Esophagus (tissue), 2 donors: ENCODE data around the gene MDK. TPM values are rescaled to one million over a fixed set of nuclear protein-coding genes. Genes with fewer than 3 reads are reported as not detected.

Source experiments
- H3K27ac ChIP-seq, 2 donors: one replicate each; pipeline ENCODE4 v1.5.1; 2013; ENCODE audit warnings: low read depth in 2 of 2, mild to moderate bottlenecking in 2 of 2, inconsistent platforms in 1 of 2, low read length in 1 of 2, moderate library complexity in 1 of 2
- H3K27me3 ChIP-seq, 2 donors: one replicate each; pipeline ENCODE4 v1.6.1; 2013; ENCODE audit warnings: low read length in 2 of 2, control low read depth in 1 of 2, mild to moderate bottlenecking in 1 of 2; ENCODE audit not compliant: insufficient read depth in 2 of 2, control insufficient read depth in 1 of 2
- H3K36me3 ChIP-seq, 2 donors: one replicate each; pipeline ENCODE4 v1.6.1; 2013; ENCODE audit warnings: low read length in 1 of 2; ENCODE audit not compliant: control insufficient read depth in 2 of 2, insufficient read depth in 2 of 2
- H3K4me1 ChIP-seq, 2 donors: one replicate each; pipeline ENCODE4 v1.6.1; 2013; ENCODE audit warnings: low read length in 1 of 2; ENCODE audit not compliant: control insufficient read depth in 2 of 2, insufficient read depth in 2 of 2
- H3K4me3 ChIP-seq, 2 donors: one replicate each; pipeline ENCODE4 v1.5.1; 2013; ENCODE audit warnings: low read length in 2 of 2, mild to moderate bottlenecking in 2 of 2, low read depth in 1 of 2, moderate library complexity in 1 of 2
- H3K9me3 ChIP-seq, 2 donors: one replicate each; pipeline ENCODE4 v1.6.1; 2013; ENCODE audit warnings: mild to moderate bottlenecking in 2 of 2, low read depth in 1 of 2, low read length in 1 of 2, moderate library complexity in 1 of 2; ENCODE audit not compliant: control insufficient read depth in 2 of 2, insufficient read depth in 1 of 2
- WGBS, 2 donors: extraction: QIAGEN DNeasy Blood & Tissue Kit; methylation state at CpG; one replicate each; pipeline ENCODE4 v1.1.7; 2013; 5-methylcytosine and 5-hydroxymethylcytosine counted together
- polyA plus RNA-seq, 2 donors: library from polyadenylated mRNA; stranded (reverse); fragments of 200-250 nt; gene quantifications; one replicate each; pipeline ENCODE4 v1.2.3, GENCODE V29; 2013
- donor health status: healthy with polysubstance abuse.
- donor health status: Bipolar disorder and iron deficiency.

Gene MDK
- polyA plus RNA-seq, 2 donors = 19.9 to 24.3 TPM

GRCh38 chr11:46356924-46357482 lies 24.5 kb upstream of the MDK start:
- Histone ChIP-seq H3K27me3 (no peaks in the 10 kb centered on the region), H3K36me3 (peaks cover 0 to 3% of the 10 kb centered on the region in 2 donors), H3K9me3 (no peaks in the 10 kb centered on the region), H3K4me1 (peaks cover 7 to 23% of the 10 kb centered on the region in 2 donors), H3K27ac (no peak overlapping the region), H3K4me3 (no peak overlapping the region)
- 79 to 80% methylated on average over 7 of the region's 7 CpGs for WGBS, 2 donors

DNA sequence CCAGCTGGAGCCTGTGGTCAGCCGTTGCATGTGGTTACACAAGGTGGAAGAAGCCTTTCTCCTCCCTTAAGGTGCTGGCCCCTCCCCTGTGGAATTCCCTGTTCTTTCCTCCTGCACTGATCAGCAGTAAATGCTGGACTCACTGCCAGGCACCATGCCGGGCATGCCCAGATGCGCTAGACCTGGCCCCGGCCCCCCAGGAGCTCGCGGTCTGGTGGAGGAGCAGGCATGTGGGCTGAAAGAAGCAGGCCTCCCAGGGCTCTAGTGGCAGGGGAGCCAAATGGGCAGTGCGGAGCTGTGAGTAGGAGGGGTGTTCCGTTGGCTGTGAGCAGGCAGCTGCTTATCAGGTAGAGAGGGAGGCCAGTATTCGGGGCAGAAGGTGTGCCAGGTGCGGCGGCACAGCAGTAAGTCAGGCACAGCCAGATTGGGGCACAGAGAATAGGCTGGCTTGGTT lies 24.0 kb upstream of the MDK start:
- H3K9me3 ChIP-seq = no peaks in the 10 kb centered on the region
- H3K27ac ChIP-seq = peak overlapping the region; percentile 24 to 59
- H3K36me3 ChIP-seq = peaks cover 0 to 3% of the 10 kb centered on the region in 2 donors
- 45 to 50% methylated on average over 11 of the region's 11 CpGs for WGBS, 2 donors
- peaks cover 7 to 22% of the 10 kb centered on the region in 2 donors for H3K4me1 ChIP-seq
- H3K27me3 ChIP-seq = no peaks in the 10 kb centered on the region
- no peak overlapping the region for H3K4me3 ChIP-seq

GRCh38 chr11:46359953-46360352 lies 21.5 kb upstream of the MDK start:
- Histone ChIP-seq H3K27ac (no peak overlapping the region), H3K9me3 (no peaks in the 10 kb centered on the region), H3K4me1 (peaks cover 17 to 31% of the 10 kb centered on the region in 2 donors), H3K36me3 (no peaks in the 10 kb centered on the region), H3K4me3 (no peak overlapping the region), H3K27me3 (no peaks in the 10 kb centered on the region)
- whole genome bisulfite sequencing, 2 donors = 62 to 79% methylated on average over 1 of the region's 1 CpG

DNA sequence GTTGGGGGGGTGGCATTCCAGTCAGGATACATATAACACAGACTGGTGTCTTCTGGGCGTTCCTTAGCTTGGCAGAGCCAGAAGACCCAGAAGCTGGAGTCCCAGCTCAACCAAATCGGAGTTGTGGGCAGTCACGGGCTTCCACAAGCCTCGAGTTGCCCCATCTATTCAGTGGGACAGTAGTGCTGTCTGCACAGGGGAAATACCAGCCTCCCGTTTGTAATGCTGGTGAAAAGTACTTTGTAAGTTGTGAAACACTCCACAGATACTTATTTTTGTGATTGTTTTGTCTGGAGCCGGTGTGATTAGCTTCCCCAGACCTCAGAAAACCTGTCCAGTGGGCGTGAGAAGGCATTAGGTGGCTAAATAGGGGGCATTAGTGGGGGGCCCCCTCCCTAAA lies 20.6 kb upstream of the MDK start:
- no peaks in the 10 kb centered on the region for H3K36me3 ChIP-seq
- no peaks in the 10 kb centered on the region for H3K9me3 ChIP-seq
- no peak overlapping the region for H3K4me3 ChIP-seq
- peaks cover 17 to 31% of the 10 kb centered on the region in 2 donors for H3K4me1 ChIP-seq
- H3K27ac ChIP-seq = peak overlapping the region; percentile 61 to 85
- H3K27me3 ChIP-seq = no peaks in the 10 kb centered on the region
- 45 to 59% methylated on average over 7 of the region's 7 CpGs for WGBS, 2 donors

DNA sequence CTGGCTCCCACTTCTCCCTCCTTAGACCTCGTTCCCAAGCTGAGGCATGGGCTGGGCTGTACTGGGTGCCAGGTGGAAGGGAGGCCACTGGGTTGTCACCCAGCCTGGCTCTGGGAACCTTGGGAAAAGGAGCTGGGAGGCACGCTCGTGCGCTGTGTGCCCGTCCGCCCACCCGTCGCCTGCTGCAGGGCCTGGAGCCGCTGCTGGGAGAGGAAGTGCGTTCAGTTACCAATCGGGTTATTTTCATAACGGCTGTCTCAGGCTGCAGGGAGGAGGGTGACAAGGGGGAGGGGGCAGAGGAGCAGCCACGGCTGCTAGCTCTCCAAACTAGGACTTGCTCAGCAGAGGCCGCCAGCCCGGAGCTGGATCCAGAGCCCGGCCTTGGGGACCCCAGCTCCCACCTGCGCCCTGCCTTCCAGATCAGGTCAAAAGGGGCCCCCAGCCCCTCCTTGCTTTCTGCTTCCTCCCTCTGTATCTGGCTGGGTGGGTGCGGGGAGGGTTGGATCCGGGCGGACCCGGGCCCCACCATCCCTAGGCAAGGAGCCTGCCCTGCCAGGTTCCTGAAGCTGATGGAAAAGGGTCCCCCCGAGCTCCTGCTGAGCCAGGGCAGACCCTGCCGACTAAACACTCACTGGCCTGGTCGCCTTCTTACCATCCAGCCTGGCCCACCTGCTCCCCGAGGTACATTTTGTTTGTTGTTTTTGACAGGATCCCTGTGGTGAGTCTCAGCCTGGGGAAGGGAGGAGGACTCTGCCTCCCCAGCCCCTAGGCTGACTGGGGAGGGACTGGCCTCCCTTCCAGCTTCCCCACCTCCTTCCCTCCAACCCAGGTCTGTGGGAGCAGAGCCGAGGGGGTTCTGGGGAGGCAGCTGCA lies 19.9 kb upstream of the MDK start:
- no peak overlapping the region for H3K4me3 ChIP-seq
- H3K36me3 ChIP-seq = peaks cover 0 to 3% of the 10 kb centered on the region in 2 donors
- 23 to 37% methylated on average over 21 to 26 of the region's 26 CpGs for WGBS, 2 donors
- no peaks in the 10 kb centered on the region for H3K27me3 ChIP-seq
- H3K4me1 ChIP-seq = peaks cover 13 to 31% of the 10 kb centered on the region in 2 donors
- H3K27ac ChIP-seq = peak overlapping the region; percentile 61 to 85
- H3K9me3 ChIP-seq = no peaks in the 10 kb centered on the region

GRCh38 chr11:46362156-46363030 lies 19.1 kb upstream of the MDK start:
- Histone ChIP-seq H3K9me3 (no peaks in the 10 kb centered on the region), H3K27me3 (no peaks in the 10 kb centered on the region), H3K4me3 (no peak overlapping the region), H3K27ac (peak overlapping the region; percentile 42 to 85), H3K36me3 (peaks cover 0 to 8% of the 10 kb centered on the region in 2 donors), H3K4me1 (peaks cover 13 to 34% of the 10 kb centered on the region in 2 donors)
- WGBS, 2 donors = 76 to 84% methylated on average over 20 of the region's 20 CpGs

DNA sequence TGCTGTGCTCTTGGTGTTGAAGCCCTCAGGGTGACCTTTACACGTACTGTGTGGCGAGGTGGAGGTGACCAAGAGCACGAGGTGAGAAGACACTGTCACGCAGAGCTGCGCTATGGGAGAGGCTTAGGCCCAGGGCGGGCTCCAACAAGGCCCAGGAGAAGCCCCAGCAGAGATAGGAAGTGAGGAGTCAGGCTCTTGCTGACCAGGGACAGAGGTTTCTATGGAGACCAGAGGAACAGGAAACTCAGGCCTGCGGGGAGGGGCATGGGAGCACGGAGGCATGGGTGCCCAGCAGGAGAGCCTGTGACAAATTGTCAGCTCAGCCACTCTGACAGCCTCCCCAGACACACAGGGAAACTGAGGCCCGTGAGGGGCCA lies 18.4 kb upstream of the MDK start:
- WGBS, 2 donors = 58 to 67% methylated on average over 9 of the region's 9 CpGs
- no peak overlapping the region for H3K4me3 ChIP-seq

DNA sequence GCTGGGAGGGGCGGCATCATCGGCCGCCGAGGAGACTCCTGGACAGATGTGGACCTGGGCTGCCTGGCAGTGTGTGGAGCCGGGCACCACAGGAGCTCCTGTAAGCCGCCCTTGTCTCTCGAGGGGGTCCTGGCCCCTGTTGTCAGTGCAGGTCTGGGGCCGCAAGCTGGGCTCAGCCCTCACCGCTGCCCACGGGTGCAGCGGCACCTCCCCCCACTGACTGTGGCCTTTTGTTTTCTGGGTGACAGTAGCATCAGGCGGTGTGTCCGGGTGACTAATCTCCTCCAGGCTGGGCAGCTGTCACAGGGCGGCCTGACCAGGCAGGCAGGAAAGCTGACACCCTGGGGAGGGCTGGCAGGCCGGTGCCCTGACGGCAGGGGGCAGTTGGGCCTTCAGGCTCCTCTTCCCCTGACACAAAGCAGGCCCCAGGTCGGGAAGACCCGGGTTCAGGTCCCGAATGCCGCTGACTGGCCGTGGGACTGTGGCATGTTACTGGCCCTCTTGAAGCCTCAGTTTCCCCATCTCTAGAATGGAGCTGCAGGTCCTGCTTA lies 17.9 kb upstream of the MDK start:
- no peak overlapping the region for H3K4me3 ChIP-seq
- peaks cover 13 to 30% of the 10 kb centered on the region in 2 donors for H3K4me1 ChIP-seq
- no peaks in the 10 kb centered on the region for H3K27me3 ChIP-seq
- H3K36me3 ChIP-seq = peaks cover 0 to 16% of the 10 kb centered on the region in 2 donors
- H3K27ac ChIP-seq = peak overlapping the region; percentile 13 to 64
- 67 to 78% methylated on average over 21 of the region's 21 CpGs for WGBS, 2 donors
- no peaks in the 10 kb centered on the region for H3K9me3 ChIP-seq

More for the DNA sequence above, 18.4 kb upstream of the MDK start:
- H3K27me3 ChIP-seq = no peaks in the 10 kb centered on the region
- no peaks in the 10 kb centered on the region for H3K9me3 ChIP-seq
- peaks cover 0 to 12% of the 10 kb centered on the region in 2 donors for H3K36me3 ChIP-seq
- peaks cover 13 to 30% of the 10 kb centered on the region in 2 donors for H3K4me1 ChIP-seq
- peak overlapping the region; percentile 62 to 64 for H3K27ac ChIP-seq

- Histone ChIP-seq H3K36me3 (peaks cover 0 to 16% of the 10 kb centered on the region in 2 donors), H3K27me3 (no peaks in the 10 kb centered on the region), H3K9me3 (no peaks in the 10 kb centered on the region)
These were observed 17.4 kb upstream of the MDK start for GRCh38 chr11:46364056-46364455.

More at GRCh38 chr11:46364056-46364455, 17.4 kb upstream of the MDK start:
- Histone ChIP-seq H3K4me3 (no peak overlapping the region), H3K4me1 (peaks cover 13 to 30% of the 10 kb centered on the region in 2 donors), H3K27ac (peak overlapping the region; percentile 13 to 64)
- WGBS, 2 donors = 83 to 88% methylated on average over 9 of the region's 9 CpGs
